SK-N-MC (cell line): ENCODE data around the gene P4HA3.

Source experiments
- EZH2 ChIP-seq: fragments of 200-600 bp; sonication (generic); IDR thresholded peaks from one replicate; pipeline ENCODE4 v1.6.1; 2017; ENCODE audit warnings: antibody characterized with exemption
- FOXP2 ChIP-seq: optimal IDR thresholded peaks from 2 replicates; pipeline ENCODE3; 2011; ENCODE audit warnings: mild to moderate bottlenecking, moderate library complexity; ENCODE audit not compliant: insufficient read depth; ENCODE audit errors: extremely low read length, control extremely low read depth

- TF ChIP-seq FOXP2 (no peak), EZH2 (no peak)
Observed at GRCh38 chr11:74326665-74327064, 15.2 kb upstream of the P4HA3 start.
